SK-N-SH (cell line): Measurements from ENCODE around the gene AGAP1.

ENCODE experiments used
- CTCF ChIP-seq: fragments of 200-600 bp; sonication (generic); IDR thresholded peaks from 2 replicates; pipeline ENCODE4 v1.6.1; 2017; ENCODE audit warnings: antibody characterized with exemption, mild to moderate bottlenecking, moderate library complexity
- EP300 ChIP-seq, 2 experiments: IDR thresholded peaks; 2 replicates each; pipeline versions ENCODE4 v1.4.0 to v1.6.1; 2012; ENCODE audit warnings: borderline replicate concordance in 1 of 2, low read depth in 1 of 2, low read length in 1 of 2
- GATA2 ChIP-seq: sonication (generic); formaldehyde crosslinking; IDR thresholded peaks from 2 replicates; pipeline ENCODE4 v1.5.0; 2020; ENCODE audit warnings: mild to moderate bottlenecking, missing genetic modification reagents
- IRF3 ChIP-seq: fragments of 150-350 bp; IDR thresholded peaks from 2 replicates; pipeline ENCODE4 v1.6.1; 2016; ENCODE audit warnings: mild to moderate bottlenecking, low read depth, low read length
- MAX ChIP-seq: IDR thresholded peaks from 2 replicates; pipeline ENCODE4 v1.4.0; 2012; ENCODE audit warnings: low read depth
- POLR2AphosphoS5 ChIP-seq: IDR thresholded peaks from 2 replicates; pipeline ENCODE4 v1.6.1; 2012; ENCODE audit warnings: low read depth, low read length
- RAD21 ChIP-seq: IDR thresholded peaks from 2 replicates; pipeline ENCODE4 v1.6.1; 2012; ENCODE audit warnings: mild to moderate bottlenecking, low read length
- SIN3A ChIP-seq: IDR thresholded peaks from 2 replicates; pipeline ENCODE4 v1.6.1; 2012; ENCODE audit warnings: low read depth, mild to moderate bottlenecking, low read length, moderate library complexity, borderline replicate concordance
- TCF12 ChIP-seq: IDR thresholded peaks from 2 replicates; pipeline ENCODE4 v1.4.0; 2012

GRCh38 chr2:235532307-235532706, 38.5 kb downstream of the AGAP1 start:
- TF ChIP-seq CTCF (no peak), TCF12 (no peak), IRF3 (no peak), GATA2 (CRISPR knock-in tag) (no peak), POLR2AphosphoS5 (no peak), MAX (no peak), SIN3A (no peak), EP300 (IDR thresholded peaks at IDR 0.05; ENCODE audit: borderline replicate concordance in 1 of 2, low read depth in 1 of 2, low read length in 1 of 2) (no peak), RAD21 (no peak)
